Astrocyte of the spinal cord (primary cell): Measurements from ENCODE around the gene PDGFC.

Experiments
- DNase-seq: peaks from one replicate; pipeline ENCODE4 v3.0.0; 2011; ENCODE audit warnings: low read depth, low spot score
- H3K4me3 ChIP-seq: 2 replicates; pipeline ENCODE4 v1.5.1; 2011; ENCODE audit warnings: low read depth, mild to moderate bottlenecking, low read length, moderate library complexity
- in situ Hi-C: cut with HindIII; loops from 2 replicates; pipeline ENCODE4 v1.10.0; 2017; ENCODE audit warnings: low sequenced_read_pairs
- TF ChIP-seq, protein P1 (sequence below): IDR thresholded peaks from 2 replicates; pipeline ENCODE4 v1.5.1; 2012; ENCODE audit warnings: low read depth, mild to moderate bottlenecking, low read length, inconsistent platforms

Gene PDGFC

DNA sequence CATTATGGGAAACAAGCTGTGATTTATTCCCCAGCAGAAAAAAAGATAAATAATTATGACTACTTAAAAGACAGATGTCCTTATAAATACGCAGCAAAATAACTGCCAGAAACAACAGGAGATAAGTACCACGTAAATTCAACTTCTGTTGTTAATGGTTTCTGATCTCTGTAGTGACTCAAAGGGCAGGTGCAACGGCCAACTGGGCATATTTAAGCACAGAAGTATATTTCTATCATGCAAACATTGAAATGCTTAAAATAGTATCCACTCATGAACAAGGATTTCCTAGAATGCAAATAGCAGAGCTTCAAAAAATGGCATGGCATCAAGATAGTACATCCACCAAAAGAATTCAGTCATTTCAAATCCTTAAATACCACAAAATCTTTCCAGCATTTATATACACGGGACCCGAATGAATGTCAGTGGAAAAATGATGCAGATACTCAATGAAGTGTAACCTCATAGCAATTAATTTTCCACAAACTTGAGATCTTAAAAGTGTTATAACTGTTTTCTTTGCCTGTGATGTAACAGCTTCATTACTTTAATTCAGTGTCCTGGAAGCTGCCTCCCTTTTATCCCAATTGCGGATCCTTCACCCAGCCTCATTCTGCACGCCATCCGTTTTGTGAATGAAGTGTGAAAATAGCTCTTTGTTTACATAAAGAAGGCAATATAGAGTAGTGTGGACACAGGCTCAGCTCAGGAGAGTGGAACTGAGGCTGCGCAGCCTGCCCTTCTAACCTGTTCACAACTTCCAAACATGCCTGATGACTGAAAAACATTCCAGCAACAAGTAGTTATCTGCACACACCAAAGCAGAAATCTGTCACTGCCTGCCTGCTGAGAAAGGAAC is 10.2 kb downstream of the PDGFC start:
- no peak overlapping the region for H3K4me3 ChIP-seq
- TF ChIP-seq, protein P1, sequence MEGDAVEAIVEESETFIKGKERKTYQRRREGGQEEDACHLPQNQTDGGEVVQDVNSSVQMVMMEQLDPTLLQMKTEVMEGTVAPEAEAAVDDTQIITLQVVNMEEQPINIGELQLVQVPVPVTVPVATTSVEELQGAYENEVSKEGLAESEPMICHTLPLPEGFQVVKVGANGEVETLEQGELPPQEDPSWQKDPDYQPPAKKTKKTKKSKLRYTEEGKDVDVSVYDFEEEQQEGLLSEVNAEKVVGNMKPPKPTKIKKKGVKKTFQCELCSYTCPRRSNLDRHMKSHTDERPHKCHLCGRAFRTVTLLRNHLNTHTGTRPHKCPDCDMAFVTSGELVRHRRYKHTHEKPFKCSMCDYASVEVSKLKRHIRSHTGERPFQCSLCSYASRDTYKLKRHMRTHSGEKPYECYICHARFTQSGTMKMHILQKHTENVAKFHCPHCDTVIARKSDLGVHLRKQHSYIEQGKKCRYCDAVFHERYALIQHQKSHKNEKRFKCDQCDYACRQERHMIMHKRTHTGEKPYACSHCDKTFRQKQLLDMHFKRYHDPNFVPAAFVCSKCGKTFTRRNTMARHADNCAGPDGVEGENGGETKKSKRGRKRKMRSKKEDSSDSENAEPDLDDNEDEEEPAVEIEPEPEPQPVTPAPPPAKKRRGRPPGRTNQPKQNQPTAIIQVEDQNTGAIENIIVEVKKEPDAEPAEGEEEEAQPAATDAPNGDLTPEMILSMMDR: no peak
- in situ Hi-C loops: no loop called here
- DNase-seq: no peak

DNA sequence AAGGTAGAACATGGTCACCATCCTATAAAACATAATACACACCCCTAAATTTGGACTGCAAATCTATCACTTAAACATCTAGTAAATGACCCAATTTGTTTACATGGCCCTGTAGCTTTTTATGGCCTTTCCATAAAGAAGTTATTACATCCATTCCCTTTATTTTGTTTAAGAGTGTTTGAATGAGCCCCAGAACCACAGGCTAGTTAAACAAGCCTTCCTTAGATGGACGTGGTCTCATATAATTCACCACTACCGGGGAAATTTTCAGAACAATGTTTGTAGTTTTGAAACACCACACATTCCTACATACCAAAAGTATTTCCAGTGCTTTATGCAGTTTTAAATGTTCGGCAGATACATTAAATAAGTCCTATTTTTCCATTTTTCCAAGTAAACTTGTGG is 12.3 kb downstream of the PDGFC start:
- no peak overlapping the region for H3K4me3 ChIP-seq
- DNase-seq: peak; percentile 76
- TF ChIP-seq, protein P1: no peak
- in situ Hi-C loops: no loop called here

DNA sequence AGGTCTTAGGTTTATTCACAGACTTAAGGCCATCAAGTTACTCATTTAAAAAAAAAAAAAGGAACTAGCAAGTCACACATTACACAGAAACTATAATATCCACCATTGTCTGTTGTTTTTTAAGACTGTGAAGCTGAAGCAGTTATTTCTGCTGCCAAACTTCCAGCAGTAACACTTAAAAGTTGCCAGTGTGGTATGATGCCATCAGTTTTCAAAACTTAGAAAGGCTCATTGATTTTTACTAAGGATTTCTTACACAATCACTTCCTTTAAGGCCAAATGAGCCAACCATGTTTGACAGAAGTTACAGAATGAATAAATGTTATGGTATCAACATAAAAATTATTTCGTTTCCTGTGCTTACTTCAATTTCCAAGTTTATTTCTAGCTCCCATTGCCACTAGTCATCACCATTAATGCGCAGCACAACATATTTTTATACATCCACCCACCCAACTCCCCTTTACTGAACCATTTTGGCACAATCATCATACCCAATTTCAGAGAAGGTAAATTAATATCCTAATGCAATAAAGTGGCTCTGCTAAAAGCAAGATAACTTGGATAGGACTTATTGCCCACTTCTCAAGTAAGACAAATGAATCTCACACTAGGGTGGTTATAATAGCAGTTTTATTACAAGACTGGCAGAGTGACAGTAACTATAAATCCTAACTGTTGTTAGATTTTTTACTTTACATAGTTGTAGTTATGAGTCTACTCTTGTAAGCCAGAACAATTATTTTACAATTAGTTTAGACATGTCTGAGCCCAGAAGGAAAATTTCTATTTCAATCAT is 13.1 kb downstream of the PDGFC start:
- no peak for DNase-seq
- TF ChIP-seq, protein P1: no peak
- H3K4me3 ChIP-seq: no peak overlapping the region
- in situ Hi-C loops: no loop called here

DNA sequence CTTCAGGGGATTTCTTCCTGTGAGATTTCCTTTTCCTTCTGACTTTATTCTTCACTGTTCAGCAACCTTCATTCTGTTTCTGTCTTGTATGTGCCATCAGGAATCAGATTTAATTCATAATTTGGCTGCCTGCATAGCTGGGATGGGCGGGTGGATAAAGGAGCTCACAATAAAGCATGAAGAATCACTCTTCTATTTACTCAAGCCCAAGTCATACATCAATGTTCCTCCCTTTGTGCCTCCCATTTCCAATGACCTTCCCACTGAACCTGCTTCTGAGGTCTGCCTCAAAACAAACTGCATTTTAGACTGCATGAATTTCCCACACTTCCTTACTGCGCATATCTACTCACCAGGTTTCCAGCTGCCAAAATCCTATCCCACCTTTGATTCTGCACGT is 14.0 kb downstream of the PDGFC start:
- DNase-seq: no peak
- in situ Hi-C loops: no loop called here
- no peak overlapping the region for H3K4me3 ChIP-seq
- TF ChIP-seq, protein P1: no peak

DNA sequence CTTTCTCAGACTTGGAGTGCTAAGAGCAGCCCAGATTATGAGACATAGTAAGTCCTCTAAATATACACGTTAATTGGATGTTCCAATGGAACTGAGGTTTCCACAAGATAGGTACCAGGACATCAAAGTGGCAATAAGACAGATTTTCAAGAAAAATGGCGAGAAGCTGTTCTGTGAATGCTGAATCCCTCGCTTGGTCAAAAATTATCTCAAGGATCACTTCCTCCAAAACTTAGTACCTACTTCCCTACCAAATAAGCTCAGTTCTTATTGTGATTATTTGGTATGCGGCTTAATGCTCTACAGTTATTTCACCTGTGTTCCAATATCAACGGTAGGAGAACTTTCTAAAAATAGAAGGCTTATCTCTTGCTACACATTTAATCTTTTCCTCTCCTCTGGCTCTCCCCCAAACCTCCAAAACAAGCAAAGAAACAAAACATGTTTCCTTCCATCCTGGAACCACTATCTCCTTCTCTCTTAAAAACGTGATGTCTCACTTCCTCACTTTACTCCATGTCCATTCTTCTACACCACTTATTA is 14.7 kb downstream of the PDGFC start:
- in situ Hi-C loops: no loop called here
- DNase-seq: no peak
- no peak overlapping the region for H3K4me3 ChIP-seq

DNA sequence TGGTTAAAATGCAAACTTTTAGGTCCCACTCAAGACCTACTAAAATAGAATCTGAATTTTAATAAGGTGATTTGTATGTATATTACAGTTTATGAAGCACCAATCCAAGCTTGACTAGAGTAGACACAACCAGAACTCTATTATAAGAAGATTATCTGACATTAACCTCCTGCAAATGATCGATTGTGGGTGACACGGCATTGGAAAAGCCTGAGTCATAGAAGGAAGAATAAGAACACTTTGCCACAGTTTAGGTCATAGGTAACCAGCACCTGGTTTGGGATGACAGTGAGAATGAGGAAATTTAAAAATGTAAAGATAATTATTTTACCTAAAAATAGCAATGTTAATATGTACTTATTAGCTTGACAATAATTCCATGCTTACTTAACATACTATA is 15.2 kb downstream of the PDGFC start:
- no peak overlapping the region for H3K4me3 ChIP-seq
- in situ Hi-C loops: no loop called here
- DNase-seq: no peak
- TF ChIP-seq, protein P1: no peak

More for the DNA sequence above, 14.7 kb downstream of the PDGFC start:
- TF ChIP-seq, protein P1: no peak
